ENCODE data around the gene HAO2. TPM values are rescaled to one million over a fixed set of nuclear protein-coding genes. Genes with fewer than 3 reads are reported as not detected.

Gene HAO2
- total RNA-seq, 3 donors from 2014 or later = 0.66 TPM; not detected in 2

- Histone ChIP-seq H3K4me1 (no peaks in the 10 kb centered on the region), H3K9me3 (no peaks in the 10 kb centered on the region), H3K27me3 (no peaks in the 10 kb centered on the region), H3K4me3 (no peak overlapping the region), H3K36me3 (no peaks in the 10 kb centered on the region), H3K27ac (no peak overlapping the region)
- intact Hi-C loops (cut with DNase I; ENCODE audit: low total_unique reads) = no loop called here
- DNase-seq (ENCODE audit: low spot score in 2 of 2) = no peak
- no peak for TF ChIP-seq POLR2A (IDR thresholded peaks at IDR 0.05)
- TF ChIP-seq CTCF (IDR thresholded peaks at IDR 0.05) = no peak
- TF ChIP-seq POLR2AphosphoS5 (IDR thresholded peaks at IDR 0.05) = no peak
Observed at GRCh38 chr1:119387858-119388257, 19.3 kb downstream of the HAO2 start.

GRCh38 chr1:119388450-119388849 is 19.9 kb downstream of the HAO2 start:
- DNase-seq (ENCODE audit: low spot score in 2 of 2) = no peak
- H3K27me3 ChIP-seq = no peaks in the 10 kb centered on the region
- intact Hi-C loops (cut with DNase I; ENCODE audit: low total_unique reads) = no loop called here
- no peaks in the 10 kb centered on the region for H3K9me3 ChIP-seq
- no peak overlapping the region for H3K27ac ChIP-seq
- no peaks in the 10 kb centered on the region for H3K4me1 ChIP-seq
- no peaks in the 10 kb centered on the region for H3K36me3 ChIP-seq
- H3K4me3 ChIP-seq = no peak overlapping the region
- TF ChIP-seq CTCF (IDR thresholded peaks at IDR 0.05) (no peak), POLR2AphosphoS5 (IDR thresholded peaks at IDR 0.05) (no peak), POLR2A (IDR thresholded peaks at IDR 0.05) (no peak)

- Histone ChIP-seq H3K4me3 (no peak overlapping the region), H3K4me1 (no peaks in the 10 kb centered on the region), H3K27me3 (no peaks in the 10 kb centered on the region), H3K36me3 (no peaks in the 10 kb centered on the region), H3K27ac (no peak overlapping the region), H3K9me3 (no peaks in the 10 kb centered on the region)
- intact Hi-C loops (cut with DNase I; ENCODE audit: low total_unique reads) = no loop called here
- DNase-seq (ENCODE audit: low spot score in 2 of 2) = no peak
- TF ChIP-seq POLR2AphosphoS5 (IDR thresholded peaks at IDR 0.05) = no peak
- TF ChIP-seq POLR2A (IDR thresholded peaks at IDR 0.05) = no peak
- TF ChIP-seq CTCF (IDR thresholded peaks at IDR 0.05) = no peak
Observed at GRCh38 chr1:119390526-119390925, 21.9 kb downstream of the HAO2 start.

- Histone ChIP-seq H3K9me3 (no peaks in the 10 kb centered on the region), H3K4me3 (no peak overlapping the region), H3K36me3 (no peaks in the 10 kb centered on the region), H3K27ac (no peak overlapping the region), H3K4me1 (no peaks in the 10 kb centered on the region), H3K27me3 (no peaks in the 10 kb centered on the region)
- no peak for DNase-seq (ENCODE audit: low spot score in 2 of 2)
- intact Hi-C loops (cut with DNase I; ENCODE audit: low total_unique reads) = no loop called here
- TF ChIP-seq CTCF (IDR thresholded peaks at IDR 0.05) (no peak), POLR2AphosphoS5 (IDR thresholded peaks at IDR 0.05) (no peak), POLR2A (IDR thresholded peaks at IDR 0.05) (no peak)
Observed at GRCh38 chr1:119391749-119392148, 23.2 kb downstream of the HAO2 start.

- no peaks in the 10 kb centered on the region for H3K27me3 ChIP-seq
- no peak for DNase-seq (ENCODE audit: low spot score in 2 of 2)
- H3K4me3 ChIP-seq = no peak overlapping the region
- H3K27ac ChIP-seq = no peak overlapping the region
- intact Hi-C loops (cut with DNase I; ENCODE audit: low total_unique reads) = no loop called here
- TF ChIP-seq POLR2A (IDR thresholded peaks at IDR 0.05) = no peak
- no peak for TF ChIP-seq POLR2AphosphoS5 (IDR thresholded peaks at IDR 0.05)
- TF ChIP-seq CTCF (IDR thresholded peaks at IDR 0.05) = no peak
- H3K4me1 ChIP-seq = no peaks in the 10 kb centered on the region
- H3K9me3 ChIP-seq = no peaks in the 10 kb centered on the region
- H3K36me3 ChIP-seq = no peaks in the 10 kb centered on the region
Observed at GRCh38 chr1:119394085-119394484, 25.5 kb downstream of the HAO2 start.

Measured in breast epithelium (tissue), 4 donors.